PC-9 (cell line): ENCODE measurements around the gene REEP6. TPM values are rescaled to one million over a fixed set of nuclear protein-coding genes. Genes with fewer than 3 reads are reported as not detected.
"Not testable (repeated sequence)": the region's sequence is repeated elsewhere in the genome, so short reads cannot be mapped to it uniquely, and the experiment has no call there.

ENCODE experiments used
- BruUV-seq: library from RNA; stranded (reverse); fragments of 400-500 nt; replicated peaks from 2 replicates; lab custom pipeline; 2021; lab: Mats Ljungman, UMichigan
- CTCF ChIA-PET: fragments of 300-600 bp; sonication (Branson Sonifier 250); formaldehyde crosslinking; loops from one replicate; lab custom pipeline; 2022; ENCODE audit warnings: antibody characterized with exemption; lab: Charles Lee
- POLR2A ChIA-PET: fragments of 300-600 bp; sonication (Branson Sonifier 250); formaldehyde crosslinking; loops from one replicate; lab custom pipeline; 2022; ENCODE audit warnings: antibody characterized with exemption; ENCODE audit not compliant: unreplicated experiment; lab: Charles Lee
- DNase-seq, 2 experiments: peaks; one replicate each; pipeline versions ENCODE4 v3.0.0 to v3.0.0-alpha.2; 2015 to 2022; ENCODE audit warnings: mixed read lengths in 1 of 2
- H2AFZ ChIP-seq: fragments of 200-600 bp; sonication (generic); 2 replicates; pipeline ENCODE4 v1.8.1; 2017; ENCODE audit warnings: antibody characterized with exemption
- H3F3A ChIP-seq: fragments of 200-600 bp; sonication (generic); 2 replicates; pipeline ENCODE4 v1.8.1; 2017; ENCODE audit warnings: antibody characterized with exemption, mild to moderate bottlenecking, low read depth; ENCODE audit not compliant: insufficient read depth
- H3K27ac ChIP-seq: fragments of 200-600 bp; sonication (generic); 2 replicates; pipeline ENCODE4 v1.6.1; 2016; ENCODE audit warnings: mixed run types
- H3K27me3 ChIP-seq: fragments of 200-600 bp; sonication (generic); 2 replicates; pipeline ENCODE4 v1.6.1; 2016; ENCODE audit warnings: low read depth, mixed run types; ENCODE audit not compliant: insufficient read depth
- H3K36me3 ChIP-seq: fragments of 200-600 bp; sonication (generic); 2 replicates; pipeline ENCODE4 v1.6.1; 2016; ENCODE audit warnings: low read depth, mixed run types
- H3K4me1 ChIP-seq: fragments of 200-600 bp; sonication (generic); replicated peaks from 2 replicates; pipeline ENCODE4 v1.6.1; 2016; ENCODE audit warnings: mixed run types; ENCODE audit not compliant: insufficient read depth
- H3K4me2 ChIP-seq: fragments of 200-600 bp; sonication (generic); 2 replicates; pipeline ENCODE4 v1.6.1; 2017; ENCODE audit warnings: mixed run types
- H3K4me3 ChIP-seq: fragments of 200-600 bp; sonication (generic); 2 replicates; pipeline ENCODE4 v1.6.1; 2016; ENCODE audit warnings: mixed run types
- H3K79me2 ChIP-seq: fragments of 200-600 bp; sonication (generic); 2 replicates; pipeline ENCODE4 v1.6.1; 2017; ENCODE audit warnings: low read depth, mixed run types
- H3K9me2 ChIP-seq: fragments of 200-600 bp; sonication (generic); 2 replicates; pipeline ENCODE4 v1.8.1; 2017; ENCODE audit warnings: mild to moderate bottlenecking; ENCODE audit not compliant: insufficient read depth
- H3K9me3 ChIP-seq: fragments of 200-600 bp; sonication (generic); 2 replicates; pipeline ENCODE4 v1.8.1; 2016; ENCODE audit warnings: low read depth; ENCODE audit not compliant: insufficient read depth
- H4K20me1 ChIP-seq: fragments of 200-600 bp; sonication (generic); 2 replicates; pipeline ENCODE4 v1.8.1; 2017; ENCODE audit not compliant: insufficient read depth
- EZH2 ChIP-seq: fragments of 200-600 bp; sonication (generic); IDR thresholded peaks from 2 replicates; pipeline ENCODE4 v1.8.0; 2017; ENCODE audit warnings: antibody characterized with exemption, low read depth
- intact Hi-C: fragments of 100-400 bp; cut with micrococcal nuclease; formaldehyde crosslinking; loops from one replicate; pipeline ENCODE4 v1.10.0; 2022; ENCODE audit not compliant: unreplicated experiment
- total RNA-seq: library from RNA; stranded (reverse); gene quantifications from 2 replicates; pipeline ENCODE4 v1.2.3, GENCODE V29; 2021
- TF ChIP-seq, protein P1 (sequence below): fragments of 200-600 bp; sonication (generic); conservative IDR thresholded peaks from 2 replicates; pipeline ENCODE4 v1.6.1; 2017; ENCODE audit warnings: mixed run types, antibody characterized with exemption, mild to moderate bottlenecking, moderate library complexity

Gene REEP6
- total RNA-seq, 1 experiment from 2014 or later: 39.5 TPM

DNA sequence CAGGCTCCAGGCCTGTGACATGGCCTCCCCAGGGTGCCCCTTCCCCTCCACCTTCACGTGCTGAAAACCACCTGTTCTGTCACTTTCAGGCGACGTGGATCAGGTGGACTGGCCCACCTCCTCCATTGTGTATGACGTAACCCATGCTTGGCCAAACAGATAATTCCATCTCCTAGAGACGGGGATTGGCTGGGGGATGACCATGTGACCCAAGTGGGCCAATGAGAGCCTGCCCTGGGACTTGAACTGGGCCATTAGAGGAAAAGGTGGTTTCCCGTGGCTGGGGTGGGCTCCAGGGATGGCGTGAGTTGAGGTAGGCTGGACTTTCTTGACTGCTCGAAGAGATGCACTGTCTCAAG is 25.4 kb downstream of the REEP6 start:
- Histone ChIP-seq H3K27me3 (no peaks in the 10 kb centered on the region), H3K27ac (no peak overlapping the region), H3K9me3 (no peaks in the 10 kb centered on the region), H3K9me2 (no peaks in the 10 kb centered on the region), H3F3A (no peaks in the 10 kb centered on the region), H4K20me1 (no peaks in the 10 kb centered on the region), H2AFZ (no peak overlapping the region), H3K4me1 (no peaks in the 10 kb centered on the region; the same call in 1 of the 2 replicates), H3K4me3 (no peak overlapping the region), H3K79me2 (no peaks in the 10 kb centered on the region), H3K36me3 (no peaks in the 10 kb centered on the region), H3K4me2 (no peak overlapping the region)
- BruUV-seq: no TSS peak
- ChIA-PET CTCF (no interaction called here), POLR2A (no interaction called here)
- DNase-seq: no peak
- no peak for TF ChIP-seq EZH2
- TF ChIP-seq, protein P1, sequence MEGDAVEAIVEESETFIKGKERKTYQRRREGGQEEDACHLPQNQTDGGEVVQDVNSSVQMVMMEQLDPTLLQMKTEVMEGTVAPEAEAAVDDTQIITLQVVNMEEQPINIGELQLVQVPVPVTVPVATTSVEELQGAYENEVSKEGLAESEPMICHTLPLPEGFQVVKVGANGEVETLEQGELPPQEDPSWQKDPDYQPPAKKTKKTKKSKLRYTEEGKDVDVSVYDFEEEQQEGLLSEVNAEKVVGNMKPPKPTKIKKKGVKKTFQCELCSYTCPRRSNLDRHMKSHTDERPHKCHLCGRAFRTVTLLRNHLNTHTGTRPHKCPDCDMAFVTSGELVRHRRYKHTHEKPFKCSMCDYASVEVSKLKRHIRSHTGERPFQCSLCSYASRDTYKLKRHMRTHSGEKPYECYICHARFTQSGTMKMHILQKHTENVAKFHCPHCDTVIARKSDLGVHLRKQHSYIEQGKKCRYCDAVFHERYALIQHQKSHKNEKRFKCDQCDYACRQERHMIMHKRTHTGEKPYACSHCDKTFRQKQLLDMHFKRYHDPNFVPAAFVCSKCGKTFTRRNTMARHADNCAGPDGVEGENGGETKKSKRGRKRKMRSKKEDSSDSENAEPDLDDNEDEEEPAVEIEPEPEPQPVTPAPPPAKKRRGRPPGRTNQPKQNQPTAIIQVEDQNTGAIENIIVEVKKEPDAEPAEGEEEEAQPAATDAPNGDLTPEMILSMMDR: no peak
- intact Hi-C loops: no loop called here

DNA sequence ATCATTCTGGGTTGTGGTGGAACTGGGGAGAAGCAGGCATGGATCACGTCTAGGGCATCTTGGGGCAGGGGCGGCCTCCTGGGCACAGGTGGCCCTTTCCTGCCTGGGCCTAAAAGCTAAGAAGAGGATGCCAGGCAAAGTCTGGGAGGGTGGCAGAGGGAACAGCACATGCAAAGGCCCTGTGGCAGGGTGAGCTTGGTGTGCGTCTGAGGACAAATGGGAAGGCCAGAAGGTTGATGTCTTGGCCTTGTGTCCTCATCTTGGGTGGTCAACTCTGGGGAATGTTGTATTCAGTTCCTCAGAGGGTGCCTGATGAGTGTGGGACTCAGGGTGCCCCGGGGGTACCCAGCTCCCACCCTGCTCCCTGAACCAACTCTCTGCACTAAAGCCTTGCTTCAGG is 27.5 kb downstream of the REEP6 start:
- Histone ChIP-seq H3K9me3 (no peaks in the 10 kb centered on the region), H3K4me1 (no peaks in the 10 kb centered on the region), H3F3A (no peaks in the 10 kb centered on the region), H4K20me1 (no peaks in the 10 kb centered on the region), H3K36me3 (no peaks in the 10 kb centered on the region), H3K27ac (no peak overlapping the region), H3K27me3 (no peaks in the 10 kb centered on the region), H3K4me2 (no peak overlapping the region), H3K9me2 (no peaks in the 10 kb centered on the region), H3K4me3 (no peak overlapping the region), H3K79me2 (no peaks in the 10 kb centered on the region), H2AFZ (no peak overlapping the region)
- no peak for TF ChIP-seq EZH2
- TF ChIP-seq, protein P1: no peak
- no TSS peak for BruUV-seq
- intact Hi-C loops: no loop called here
- CTCF ChIA-PET: interaction anchor here (0.6 kb wide), 1 partner anchor 144 kb away, joined by 6 read pairs; no protein-coding TSS in a partner anchor
- POLR2A ChIA-PET: no interaction called here
- no peak for DNase-seq

DNA sequence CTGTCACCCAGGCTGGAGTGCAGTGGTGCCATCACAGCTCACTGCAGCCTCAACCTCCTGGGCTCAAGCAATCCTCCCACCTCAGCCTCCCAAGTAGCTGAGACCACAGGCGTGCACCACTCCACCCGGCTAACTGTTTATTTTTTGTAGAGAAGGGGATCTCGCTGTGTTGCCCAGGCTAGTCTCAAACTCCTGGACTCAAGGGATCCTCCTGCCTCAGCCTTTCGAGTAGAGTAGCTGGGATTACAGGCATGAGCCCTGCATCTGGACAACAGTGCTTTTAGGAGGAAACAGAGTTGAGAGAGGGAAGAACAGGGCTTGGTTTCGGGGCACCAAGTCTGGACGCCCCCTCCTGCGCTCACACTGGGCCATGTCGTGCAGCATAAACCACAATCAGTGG is 28.8 kb downstream of the REEP6 start:
- CTCF ChIA-PET, BruUV-seq: not testable (repeated sequence)

DNA sequence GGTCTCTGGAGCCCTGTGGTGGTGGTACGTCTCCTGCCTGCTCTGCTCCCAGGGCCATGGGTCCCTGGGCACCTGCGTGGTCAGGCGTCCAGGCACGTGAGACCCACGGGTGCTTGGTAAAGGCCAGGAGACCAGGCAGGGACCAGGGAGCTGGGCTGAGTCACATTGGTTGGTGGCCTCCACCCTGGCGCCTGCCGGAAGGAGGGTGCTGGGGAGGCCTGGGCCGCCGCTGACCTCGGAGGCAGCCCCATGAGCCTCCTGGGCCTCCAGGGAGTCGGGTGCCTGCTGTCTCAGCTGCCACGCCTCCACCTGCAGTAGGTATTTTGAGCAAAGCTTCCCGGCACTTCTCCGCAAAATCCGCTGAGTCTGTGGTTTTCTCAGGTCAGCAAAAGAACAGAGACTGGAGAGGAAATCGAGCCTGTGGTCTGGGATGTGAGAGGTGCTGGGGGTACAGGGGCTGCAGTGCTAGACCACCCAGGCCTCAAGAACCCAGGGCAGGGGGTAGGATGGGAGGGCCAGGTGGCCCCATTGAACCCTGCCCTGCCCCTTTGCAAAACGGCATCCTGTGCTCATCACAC is 29.3 kb downstream of the REEP6 start:
- Histone ChIP-seq H3K9me2 (no peaks in the 10 kb centered on the region), H3K27me3 (no peaks in the 10 kb centered on the region), H3K4me3 (no peak overlapping the region), H3K27ac (no peak overlapping the region), H3K4me1 (no peaks in the 10 kb centered on the region), H3K79me2 (no peaks in the 10 kb centered on the region), H3K9me3 (no peaks in the 10 kb centered on the region), H4K20me1 (no peaks in the 10 kb centered on the region), H3K4me2 (no peak overlapping the region), H3F3A (no peaks in the 10 kb centered on the region), H3K36me3 (no peaks in the 10 kb centered on the region), H2AFZ (no peak overlapping the region)
- BruUV-seq: no TSS peak
- TF ChIP-seq, protein P1: no peak
- no peak for TF ChIP-seq EZH2
- ChIA-PET CTCF (no interaction called here), POLR2A (interaction anchor here (0.6 kb wide), 1 partner anchor 227 kb away, joined by 4 read pairs; no protein-coding TSS in a partner anchor)
- peak in 1 of 2 experiments; percentile 42 for DNase-seq
- intact Hi-C loops: no loop called here

More for the DNA sequence above, 28.8 kb downstream of the REEP6 start:
- H2AFZ ChIP-seq, intact Hi-C loops, H3K27me3 ChIP-seq, H3K36me3 ChIP-seq, H3K4me2 ChIP-seq, H3K9me3 ChIP-seq, H3K79me2 ChIP-seq, H3F3A ChIP-seq, H3K9me2 ChIP-seq, H3K27ac ChIP-seq, H4K20me1 ChIP-seq, DNase-seq, H3K4me1 ChIP-seq, H3K4me3 ChIP-seq: not testable (repeated sequence)
- POLR2A ChIA-PET: interaction anchor here (0.6 kb wide), 1 partner anchor 227 kb away, joined by 4 read pairs; no protein-coding TSS in a partner anchor
